Fibroblast of upper back skin (primary cell): ENCODE data around the gene UGDH.
"Not testable (repeated sequence)": the region's sequence is repeated elsewhere in the genome, so short reads cannot be mapped to it uniquely, and the experiment has no call there.

Experiments used
- DNase-seq: peaks from one replicate; pipeline ENCODE4 v3.0.0-alpha.2; 2013

Gene UGDH

GRCh38 chr4:39528061-39528465 is 824 bp upstream of the UGDH start:
- peak; percentile 79 for DNase-seq

GRCh38 chr4:39526765-39527295 is 409 bp downstream of the UGDH start:
- no peak for DNase-seq

DNA sequence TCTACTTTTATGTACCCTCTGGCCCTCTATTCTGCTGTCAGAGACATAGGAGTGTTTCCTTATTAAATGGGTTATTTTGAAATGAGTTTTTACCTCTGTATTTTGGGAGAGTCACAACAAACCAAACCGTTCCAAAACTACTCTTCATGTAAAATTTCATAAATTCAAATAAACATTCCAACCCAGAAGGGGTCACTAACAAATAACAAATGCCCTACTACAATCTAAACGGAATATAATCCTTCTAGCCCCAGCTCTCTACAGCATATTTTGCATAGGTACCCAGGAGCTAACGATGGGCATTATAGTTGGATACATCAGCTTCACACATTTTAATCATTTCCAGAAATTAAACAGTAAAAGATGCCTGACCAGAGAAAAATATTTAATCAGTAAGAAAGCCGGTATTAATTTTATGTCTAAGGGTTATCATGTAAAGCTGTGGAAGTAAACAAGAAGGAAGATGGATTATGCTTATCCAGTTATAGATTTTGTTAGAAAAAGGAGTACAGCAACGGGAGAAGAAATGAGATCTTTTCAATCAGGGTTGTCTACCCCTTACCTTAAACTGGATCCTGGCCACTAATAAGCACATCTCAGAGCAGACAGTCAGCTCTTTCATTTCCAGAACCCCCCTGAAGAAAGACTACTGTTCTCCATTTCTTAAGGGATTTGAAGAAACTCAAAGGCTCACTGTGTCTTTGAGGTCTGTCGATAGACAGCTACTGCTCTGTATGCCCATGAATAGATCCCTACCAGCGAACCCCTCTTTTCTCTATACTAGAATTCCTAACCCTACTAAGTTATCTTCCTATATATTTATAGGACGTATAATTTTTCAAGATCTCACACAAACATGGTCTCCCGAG is 1.2 kb downstream of the UGDH start:
- no peak for DNase-seq

DNA sequence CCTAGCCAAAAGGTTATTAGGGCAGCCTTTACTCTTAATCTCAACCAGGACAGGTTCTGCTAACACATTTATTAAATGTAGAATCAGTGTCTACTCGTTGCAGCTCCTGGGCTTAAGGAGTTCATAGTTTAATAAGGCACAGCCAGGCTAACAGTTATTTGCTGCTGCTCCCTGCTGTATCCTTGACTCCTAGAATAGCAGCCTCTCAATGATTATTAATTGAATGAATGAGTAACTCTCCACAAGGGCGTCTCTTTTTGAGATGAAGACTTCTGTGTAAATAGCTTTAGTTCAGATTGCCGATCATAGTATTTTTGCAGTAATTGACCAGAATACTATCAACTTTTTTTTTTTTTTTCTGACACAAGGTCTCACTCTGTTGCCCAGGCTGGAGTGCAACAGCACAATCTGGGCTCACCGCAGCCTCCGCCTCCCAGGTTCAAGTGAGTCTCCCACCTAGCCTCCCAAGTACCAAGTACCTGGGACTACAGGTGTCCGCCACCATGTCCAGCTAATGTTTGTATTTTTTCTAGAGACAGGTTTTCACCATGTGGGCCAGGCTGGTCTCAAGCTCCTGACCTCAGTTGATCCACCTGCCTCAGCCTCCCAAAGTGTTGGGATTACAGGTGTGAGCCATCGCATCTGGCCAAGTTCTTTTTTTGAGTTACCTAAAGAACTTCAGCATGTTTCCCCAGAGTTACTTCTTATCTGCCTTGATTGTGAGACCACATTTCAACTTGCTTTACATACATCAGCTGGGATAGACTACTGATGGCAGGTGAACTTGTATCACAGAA is 2.9 kb downstream of the UGDH start:
- DNase-seq, result no peak

DNA sequence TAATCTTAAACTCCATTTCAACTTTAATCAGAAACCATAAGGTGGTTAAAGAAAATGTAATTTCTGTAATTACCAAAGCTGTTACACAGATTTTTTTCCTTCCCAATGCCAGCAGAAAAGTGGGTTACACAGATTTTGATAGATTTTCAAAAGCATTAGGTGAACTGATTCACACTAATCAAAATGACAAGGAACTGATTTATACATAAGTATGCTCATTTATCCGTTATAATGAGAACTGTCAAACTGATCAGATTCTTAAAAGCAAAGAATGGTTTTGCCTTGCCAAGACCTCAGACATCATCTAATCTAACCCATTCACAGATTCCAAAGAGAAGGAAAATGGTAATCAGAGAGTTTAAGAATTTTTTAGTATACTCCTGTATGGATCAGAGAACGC is 5.2 kb downstream of the UGDH start:
- DNase-seq, result no peak

- peak; percentile 81 for DNase-seq
Measured at GRCh38 chr4:39521253-39521919, 5.9 kb downstream of the UGDH start.

GRCh38 chr4:39518484-39518883 is 8.8 kb downstream of the UGDH start:
- no peak for DNase-seq

DNA sequence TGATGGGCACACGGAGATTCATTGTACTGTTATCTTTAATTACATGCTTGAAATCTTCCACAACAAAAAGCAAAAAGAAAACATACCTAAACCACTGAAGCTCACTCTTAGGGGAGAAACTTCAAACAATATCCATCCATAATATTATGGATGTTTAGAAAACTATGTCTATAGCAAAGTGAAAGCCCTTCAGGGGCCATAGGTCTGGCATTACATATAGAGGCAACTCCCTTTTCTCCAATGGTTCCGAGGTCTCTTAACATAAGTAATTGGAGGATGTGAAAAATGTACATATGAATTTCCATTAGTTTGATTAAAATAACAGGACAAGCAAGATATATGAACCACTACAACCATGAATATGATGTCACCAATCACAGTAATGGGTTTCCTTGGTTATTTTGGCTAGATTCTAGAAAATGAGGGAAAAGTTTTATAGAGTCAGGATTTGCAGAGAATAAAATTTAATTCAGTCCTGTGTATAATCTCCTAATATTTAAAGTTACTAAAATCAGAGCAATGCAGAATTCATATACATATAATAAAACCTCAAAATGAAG is 10.8 kb downstream of the UGDH start:
- DNase-seq, result no peak

DNA sequence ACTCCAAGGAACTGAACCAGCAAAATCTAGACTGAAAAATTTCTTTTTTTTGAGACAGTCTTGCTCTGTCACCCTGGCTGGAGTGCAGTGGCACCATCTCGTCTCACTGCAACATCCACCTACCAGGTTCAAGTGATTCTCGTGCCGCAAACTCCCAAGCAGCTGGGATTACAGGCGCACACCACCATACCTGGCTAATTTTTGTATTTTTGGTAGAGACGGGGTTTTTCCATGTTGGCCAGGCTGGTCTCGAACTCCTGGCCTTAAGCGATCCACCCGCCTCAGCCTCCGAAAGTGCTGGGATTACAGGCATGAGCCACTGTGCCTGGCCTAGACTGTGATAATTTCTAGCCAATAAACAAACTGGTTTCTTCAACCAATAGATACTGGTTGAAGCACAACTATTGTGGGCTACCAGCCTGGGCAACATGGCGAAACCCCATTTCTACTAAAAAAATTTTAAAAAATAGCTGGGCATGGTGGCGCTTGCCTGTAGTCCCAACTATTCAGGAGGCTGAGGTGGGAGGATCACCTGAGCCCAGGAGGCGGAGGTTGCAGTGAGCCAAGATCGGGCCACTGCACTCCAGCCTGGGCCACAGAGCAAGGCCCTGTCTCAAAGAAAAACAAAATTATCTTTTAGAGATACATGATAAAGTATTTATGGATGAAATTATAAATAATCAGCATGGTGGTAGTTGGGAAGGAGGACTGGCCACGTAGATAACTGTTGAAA is 11.4 kb downstream of the UGDH start:
- DNase-seq, result not testable (repeated sequence)

DNA sequence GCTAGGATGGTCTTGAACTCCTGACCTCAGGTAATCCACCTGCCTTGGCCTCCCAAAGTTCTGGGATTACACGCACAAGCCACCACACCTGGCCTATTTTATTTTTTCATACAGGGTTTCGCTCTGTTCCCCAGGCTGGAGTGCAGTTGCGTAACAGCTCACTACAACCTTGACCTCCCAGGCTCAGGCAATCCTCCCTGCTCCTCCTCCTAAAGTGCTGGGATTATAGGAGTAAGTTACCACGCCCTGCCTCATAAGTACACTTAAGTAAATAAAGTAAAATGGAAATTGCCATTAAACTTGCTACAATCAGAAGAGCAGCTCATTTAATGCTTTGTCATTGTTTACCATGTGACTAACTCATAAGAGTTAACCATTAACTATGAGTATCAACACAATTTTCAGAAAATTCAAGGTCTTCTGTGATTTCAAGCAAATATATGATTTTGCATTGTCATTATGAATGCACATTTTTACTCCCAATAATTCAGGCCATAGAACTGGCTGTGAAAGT is 12.3 kb downstream of the UGDH start:
- DNase-seq, result no peak

DNA sequence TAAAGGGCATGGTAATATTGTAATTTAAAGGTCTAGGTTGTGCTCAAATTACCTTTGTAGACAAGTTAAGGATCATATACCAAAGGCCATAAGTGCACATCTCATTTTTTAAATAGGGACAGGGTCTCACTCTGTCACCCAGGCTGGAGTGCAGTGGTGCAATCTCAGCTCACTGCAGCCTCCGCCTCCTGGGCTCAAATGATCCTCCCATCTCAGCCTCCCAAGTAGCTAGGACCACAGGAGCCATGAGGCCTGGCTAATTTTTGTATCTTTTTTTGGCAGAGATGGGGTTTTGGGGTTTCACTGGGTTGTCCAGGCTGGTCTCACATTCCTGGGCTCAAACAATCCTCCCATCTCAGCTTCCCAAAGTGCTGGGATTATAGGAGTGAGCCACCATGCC is 13.0 kb downstream of the UGDH start:
- not testable (repeated sequence) for DNase-seq

DNA sequence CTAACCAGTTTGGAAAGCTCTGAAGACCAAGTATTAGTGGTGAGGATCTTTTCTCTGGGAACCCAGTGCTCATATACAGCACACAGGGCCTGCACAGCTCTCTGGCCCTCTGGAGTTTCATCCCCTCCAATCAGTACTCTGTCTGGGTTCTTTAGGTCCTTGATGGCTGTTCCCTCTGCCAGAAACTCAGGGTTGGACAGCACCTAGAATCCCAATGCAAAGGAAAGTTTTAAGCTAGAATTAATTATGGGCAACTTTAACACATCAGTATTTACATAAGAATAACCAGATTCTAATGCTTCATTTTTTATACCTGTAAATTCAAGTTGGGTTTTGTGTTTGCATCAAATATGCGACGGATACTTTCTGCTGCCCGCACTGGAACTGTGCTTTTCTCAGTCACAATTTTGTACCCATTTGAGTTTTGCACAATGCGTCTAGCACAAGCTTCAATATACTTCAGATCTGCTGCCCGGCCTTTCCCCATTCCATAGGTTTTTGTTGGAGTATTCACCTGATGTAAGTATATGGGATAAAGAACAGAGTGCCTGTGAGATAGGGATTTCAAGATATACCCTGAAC is 16.8 kb downstream of the UGDH start:
- DNase-seq, result no peak

- no peak for DNase-seq
Measured at GRCh38 chr4:39505581-39505980, 21.7 kb downstream of the UGDH start.

GRCh38 chr4:39504538-39504937 is 22.7 kb downstream of the UGDH start:
- no peak for DNase-seq

GRCh38 chr4:39502664-39503035 is 24.6 kb downstream of the UGDH start:
- DNase-seq, result not testable (repeated sequence)

DNA sequence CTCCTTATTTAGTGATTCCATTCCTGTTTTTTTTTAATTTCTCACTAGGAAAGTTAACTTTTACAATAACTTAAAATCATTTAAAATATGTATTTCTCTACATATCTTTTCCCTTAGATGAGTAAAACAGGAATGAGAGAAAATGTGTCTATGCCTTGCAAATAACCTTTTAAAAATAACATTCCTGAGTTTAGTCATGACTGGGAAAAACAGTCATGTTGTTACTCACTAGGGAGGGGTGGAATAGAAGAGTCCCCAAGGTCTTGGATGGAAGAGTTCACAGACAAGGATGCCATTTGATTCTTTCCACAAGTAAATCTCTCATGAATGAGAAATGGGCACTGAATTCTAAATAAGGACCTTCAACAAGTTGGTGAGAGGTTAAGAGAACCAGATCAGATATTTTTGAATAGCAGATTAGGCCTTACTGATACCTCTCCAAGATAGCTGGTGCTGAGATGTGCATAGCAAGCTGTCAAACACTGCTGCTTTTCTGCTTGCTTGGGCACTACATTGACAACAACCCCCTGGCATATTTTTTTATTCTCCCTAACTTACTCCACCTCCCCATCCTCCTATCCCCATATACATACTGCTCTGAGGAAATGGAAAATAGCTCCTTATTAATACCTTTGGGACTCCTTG is 25.1 kb downstream of the UGDH start:
- DNase-seq, result peak; percentile 82

DNA sequence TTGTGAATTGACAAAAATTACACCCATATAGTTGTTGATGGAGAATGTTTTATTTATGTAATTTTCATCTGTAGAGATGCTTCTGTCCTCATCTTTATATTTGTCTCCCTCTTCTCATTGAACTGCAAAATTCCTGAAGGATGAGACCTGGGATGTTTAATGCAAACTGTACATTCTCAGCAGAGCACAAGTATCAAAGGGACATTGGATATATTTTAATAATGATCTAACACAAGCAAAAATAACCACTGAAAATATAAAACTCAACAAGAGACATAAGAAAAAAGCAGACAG is 28.6 kb downstream of the UGDH start:
- no peak for DNase-seq

DNA sequence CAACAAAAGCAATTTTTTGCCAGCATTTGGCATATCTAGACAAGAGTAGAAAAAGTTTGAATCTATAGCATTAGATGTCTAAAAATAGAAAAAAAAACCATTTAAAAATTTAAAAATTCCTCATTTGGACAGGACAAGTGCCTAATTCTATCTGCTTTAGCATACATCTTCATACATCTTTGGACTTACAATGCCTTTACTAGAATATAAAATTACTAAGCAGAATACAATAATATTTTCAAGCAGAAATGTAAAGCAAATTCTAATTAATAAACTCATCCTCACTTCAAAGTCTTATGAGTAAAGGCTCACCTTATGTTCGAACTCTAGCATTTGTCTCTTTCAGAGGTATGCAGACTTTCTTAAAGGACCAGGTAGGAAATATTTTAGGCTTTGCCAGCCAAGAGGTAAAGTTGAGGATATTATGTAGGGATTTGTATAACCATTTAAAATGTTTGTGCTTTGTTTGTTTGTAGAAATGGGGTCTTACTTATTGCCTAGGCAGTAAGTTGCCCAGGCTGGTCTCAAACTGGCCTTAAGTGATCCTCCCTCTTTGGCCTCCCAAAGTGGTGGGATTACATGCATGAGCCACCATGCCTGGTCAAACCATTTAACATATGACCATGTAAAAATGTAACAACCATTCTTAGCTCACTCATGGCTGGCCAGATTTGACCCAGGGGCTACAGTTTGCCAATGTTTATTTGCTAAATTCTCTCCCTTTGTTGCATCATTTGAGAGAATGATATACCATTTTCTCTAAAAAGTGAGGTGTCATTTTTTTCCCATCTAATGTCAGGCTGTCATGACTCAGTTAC is 29.1 kb downstream of the UGDH start:
- DNase-seq, result no peak

DNA sequence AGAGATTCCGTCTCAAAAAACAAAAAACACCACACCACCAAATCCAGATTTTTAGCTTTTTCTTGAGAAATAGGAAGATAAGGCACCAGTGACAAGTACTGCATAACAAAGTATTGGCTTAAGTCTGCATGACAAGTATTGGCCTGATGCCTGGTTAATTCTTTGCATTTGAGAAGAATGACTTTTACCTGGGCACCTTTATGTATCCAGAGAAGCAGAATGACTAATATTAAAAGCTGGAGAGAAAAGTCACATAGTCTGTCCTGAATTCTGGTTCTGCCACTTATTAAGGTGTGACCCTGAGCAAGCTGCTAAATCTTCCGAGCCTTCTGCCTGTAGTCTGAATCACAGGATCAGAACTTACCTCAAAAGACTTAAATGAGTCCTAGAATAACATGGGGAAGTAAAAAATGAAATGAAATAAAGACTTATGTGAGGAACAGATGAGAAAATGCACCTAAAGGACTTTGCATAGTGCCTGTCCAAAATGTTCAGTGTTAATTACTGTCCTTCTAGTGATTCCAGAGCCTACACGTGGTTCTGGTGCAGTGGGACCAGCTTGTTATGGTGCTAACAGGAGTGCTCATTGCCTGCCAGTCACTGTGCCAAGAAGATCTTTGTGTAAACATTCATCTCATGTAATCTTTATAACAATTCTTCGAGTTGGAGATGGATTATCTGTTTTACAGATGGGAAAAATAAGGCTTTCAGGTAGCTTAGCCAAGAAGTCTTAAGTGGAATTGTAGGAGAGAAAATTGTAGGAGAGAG is 31.6 kb downstream of the UGDH start:
- DNase-seq, result peak; percentile 4

DNA sequence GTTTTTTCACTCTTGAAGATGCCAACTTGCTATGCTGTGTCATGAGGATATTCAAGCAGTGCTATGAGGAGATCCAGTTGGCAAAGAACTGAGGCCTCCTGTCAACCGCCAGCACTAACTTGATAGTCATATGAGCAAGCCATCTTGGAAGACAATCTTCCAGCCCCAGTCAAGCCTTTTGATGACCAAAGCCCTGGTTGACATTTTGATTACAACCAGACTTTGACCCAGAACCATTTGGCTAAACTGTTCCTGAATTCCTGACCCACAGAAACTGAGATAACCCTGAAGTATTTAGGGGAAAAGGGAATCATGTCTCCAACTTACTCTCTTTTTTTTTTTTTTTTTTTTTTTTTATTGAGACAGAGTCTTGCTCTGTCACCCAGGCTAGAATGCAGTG is 32.9 kb downstream of the UGDH start:
- DNase-seq, result no peak
